ENCODE data around the gene FMN1.

DNA sequence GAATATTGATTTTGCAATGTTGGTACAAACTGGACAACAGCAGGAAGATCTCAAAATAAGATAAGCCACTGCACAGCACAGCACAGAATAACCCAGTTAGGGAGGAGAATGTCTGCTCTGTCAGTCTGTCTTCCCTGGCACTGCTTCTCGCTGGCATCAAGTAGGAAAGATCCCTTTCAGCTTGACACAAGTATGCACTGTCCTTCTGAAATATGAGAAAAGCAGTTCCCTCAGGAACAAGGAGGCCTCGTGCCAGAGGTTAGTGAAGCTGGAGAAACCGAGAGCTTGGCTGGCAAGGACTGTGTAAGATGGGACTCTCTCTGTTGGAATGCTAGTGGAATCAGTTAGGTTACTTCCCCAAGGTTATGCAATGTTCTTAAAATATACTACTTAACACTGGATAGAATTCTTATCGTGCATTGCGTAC lies 59.1 kb downstream of the FMN1 start:
- TF ChIP-seq JUN (IDR thresholded peaks at IDR 0.05): no peak
- TF ChIP-seq, protein P1, sequence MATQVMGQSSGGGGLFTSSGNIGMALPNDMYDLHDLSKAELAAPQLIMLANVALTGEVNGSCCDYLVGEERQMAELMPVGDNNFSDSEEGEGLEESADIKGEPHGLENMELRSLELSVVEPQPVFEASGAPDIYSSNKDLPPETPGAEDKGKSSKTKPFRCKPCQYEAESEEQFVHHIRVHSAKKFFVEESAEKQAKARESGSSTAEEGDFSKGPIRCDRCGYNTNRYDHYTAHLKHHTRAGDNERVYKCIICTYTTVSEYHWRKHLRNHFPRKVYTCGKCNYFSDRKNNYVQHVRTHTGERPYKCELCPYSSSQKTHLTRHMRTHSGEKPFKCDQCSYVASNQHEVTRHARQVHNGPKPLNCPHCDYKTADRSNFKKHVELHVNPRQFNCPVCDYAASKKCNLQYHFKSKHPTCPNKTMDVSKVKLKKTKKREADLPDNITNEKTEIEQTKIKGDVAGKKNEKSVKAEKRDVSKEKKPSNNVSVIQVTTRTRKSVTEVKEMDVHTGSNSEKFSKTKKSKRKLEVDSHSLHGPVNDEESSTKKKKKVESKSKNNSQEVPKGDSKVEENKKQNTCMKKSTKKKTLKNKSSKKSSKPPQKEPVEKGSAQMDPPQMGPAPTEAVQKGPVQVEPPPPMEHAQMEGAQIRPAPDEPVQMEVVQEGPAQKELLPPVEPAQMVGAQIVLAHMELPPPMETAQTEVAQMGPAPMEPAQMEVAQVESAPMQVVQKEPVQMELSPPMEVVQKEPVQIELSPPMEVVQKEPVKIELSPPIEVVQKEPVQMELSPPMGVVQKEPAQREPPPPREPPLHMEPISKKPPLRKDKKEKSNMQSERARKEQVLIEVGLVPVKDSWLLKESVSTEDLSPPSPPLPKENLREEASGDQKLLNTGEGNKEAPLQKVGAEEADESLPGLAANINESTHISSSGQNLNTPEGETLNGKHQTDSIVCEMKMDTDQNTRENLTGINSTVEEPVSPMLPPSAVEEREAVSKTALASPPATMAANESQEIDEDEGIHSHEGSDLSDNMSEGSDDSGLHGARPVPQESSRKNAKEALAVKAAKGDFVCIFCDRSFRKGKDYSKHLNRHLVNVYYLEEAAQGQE (IDR thresholded peaks at IDR 0.05): no peak
- TF ChIP-seq, protein P2, sequence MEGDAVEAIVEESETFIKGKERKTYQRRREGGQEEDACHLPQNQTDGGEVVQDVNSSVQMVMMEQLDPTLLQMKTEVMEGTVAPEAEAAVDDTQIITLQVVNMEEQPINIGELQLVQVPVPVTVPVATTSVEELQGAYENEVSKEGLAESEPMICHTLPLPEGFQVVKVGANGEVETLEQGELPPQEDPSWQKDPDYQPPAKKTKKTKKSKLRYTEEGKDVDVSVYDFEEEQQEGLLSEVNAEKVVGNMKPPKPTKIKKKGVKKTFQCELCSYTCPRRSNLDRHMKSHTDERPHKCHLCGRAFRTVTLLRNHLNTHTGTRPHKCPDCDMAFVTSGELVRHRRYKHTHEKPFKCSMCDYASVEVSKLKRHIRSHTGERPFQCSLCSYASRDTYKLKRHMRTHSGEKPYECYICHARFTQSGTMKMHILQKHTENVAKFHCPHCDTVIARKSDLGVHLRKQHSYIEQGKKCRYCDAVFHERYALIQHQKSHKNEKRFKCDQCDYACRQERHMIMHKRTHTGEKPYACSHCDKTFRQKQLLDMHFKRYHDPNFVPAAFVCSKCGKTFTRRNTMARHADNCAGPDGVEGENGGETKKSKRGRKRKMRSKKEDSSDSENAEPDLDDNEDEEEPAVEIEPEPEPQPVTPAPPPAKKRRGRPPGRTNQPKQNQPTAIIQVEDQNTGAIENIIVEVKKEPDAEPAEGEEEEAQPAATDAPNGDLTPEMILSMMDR (IDR thresholded peaks at IDR 0.05): no peak
- TF ChIP-seq RFX5 (IDR thresholded peaks at IDR 0.05): no peak
- no peak for TF ChIP-seq ESRRA (IDR thresholded peaks at IDR 0.05; ENCODE audit: borderline replicate concordance, low read length)
- TF ChIP-seq CBX2 (IDR thresholded peaks at IDR 0.05; ENCODE audit: borderline replicate concordance, low read depth): no peak
- TF ChIP-seq SMC3 (IDR thresholded peaks at IDR 0.05): no peak
- TF ChIP-seq PHF8 (IDR thresholded peaks at IDR 0.05; ENCODE audit: borderline replicate concordance, low read depth): no peak
- TF ChIP-seq HOXB5 (CRISPR knock-in tag; IDR thresholded peaks at IDR 0.05): no peak
- TF ChIP-seq NR3C1 (IDR thresholded peaks at IDR 0.05): no peak

All from A549 (cell line).